Mesodermal cell (in vitro differentiated cells): ENCODE measurements around the gene PNRC2. TPM values are rescaled to one million over a fixed set of nuclear protein-coding genes. Genes with fewer than 3 reads are reported as not detected.
A peak's percentile ranks its signal among the peaks of the same experiment; 100 is the strongest.

Experiments used
- H3K27ac ChIP-seq: 2 replicates; pipeline ENCODE4 v1.7.0; 2013; ENCODE audit warnings: mild to moderate bottlenecking, low read depth, low read length, moderate library complexity; ENCODE audit not compliant: severe bottlenecking
- H3K36me3 ChIP-seq: 2 replicates; pipeline ENCODE4 v1.7.1; 2013; ENCODE audit warnings: mild to moderate bottlenecking, low read length, moderate library complexity; ENCODE audit not compliant: control insufficient read depth, insufficient read depth
- H3K4me1 ChIP-seq: one replicate; pipeline ENCODE4 v1.7.1; 2013; ENCODE audit warnings: mild to moderate bottlenecking, low read length; ENCODE audit not compliant: insufficient read depth, control insufficient read depth, poor library complexity, severe bottlenecking
- H3K4me3 ChIP-seq: 2 replicates; pipeline ENCODE4 v1.7.0; 2013; ENCODE audit warnings: low read length, control low read depth, mild to moderate bottlenecking; ENCODE audit not compliant: insufficient read depth, poor library complexity, severe bottlenecking; ENCODE audit errors: extremely low read depth
- H3K9me3 ChIP-seq: 2 replicates; pipeline ENCODE4 v1.7.1; 2013; ENCODE audit warnings: mild to moderate bottlenecking, low read length, moderate library complexity; ENCODE audit not compliant: control insufficient read depth
- WGBS, 2 experiments: methylation state at CpG; one replicate each; pipeline ENCODE4 v1.1.5; 2013; ENCODE audit warnings: missing lambda C conversion rate in 2 of 2; ENCODE audit not compliant: insufficient coverage in 2 of 2; 5-methylcytosine and 5-hydroxymethylcytosine counted together
- polyA plus RNA-seq, 2 experiments: library from polyadenylated mRNA; stranded (reverse); fragments of 50-300 nt; gene quantifications; one replicate each; pipeline ENCODE4 v1.2.3, GENCODE V29; 2013

Gene PNRC2
- 121 TPM for polyA plus RNA-seq (2013, experiment 1 of 2)
- 106 TPM for polyA plus RNA-seq (2013, experiment 2 of 2)

GRCh38 chr1:23959461-23960290, at the start of gene PNRC2:
Gene PNRC2 (plus strand): TSS chr1:23959828. CDS start chr1:23961458, 1,630 bp downstream.
- WGBS, 2 experiments, result 0% methylated on average over 57 to 63 of the region's 84 CpGs

DNA sequence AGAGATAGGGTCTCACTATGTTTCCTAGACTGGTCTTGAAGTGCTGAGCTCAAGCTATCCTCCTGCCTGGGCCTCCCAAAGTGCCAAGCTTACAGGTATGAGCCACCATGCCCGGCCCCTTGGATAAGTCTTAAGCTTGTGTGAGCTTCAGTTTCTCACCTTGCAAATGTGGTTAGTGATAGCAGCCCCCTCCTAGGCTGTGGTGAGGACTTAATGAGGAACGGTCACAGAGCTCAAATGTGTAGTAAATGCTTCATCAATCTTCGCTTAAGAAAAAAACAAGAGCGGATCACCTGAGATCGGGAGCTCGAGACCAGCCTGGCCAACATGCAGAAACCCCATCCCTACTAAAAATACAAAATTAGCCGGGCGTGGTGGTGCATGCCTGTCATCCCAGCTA, 49.5 kb upstream of the PNRC2 start:
- H3K36me3 ChIP-seq, result no peaks in the 10 kb centered on the region
- H3K4me3 ChIP-seq, result no peak overlapping the region
- no peaks in the 10 kb centered on the region for H3K9me3 ChIP-seq
- H3K4me1 ChIP-seq, result no peaks in the 10 kb centered on the region
- 80 to 93% methylated on average over 6 to 8 of the region's 8 CpGs for WGBS, 2 experiments
- no peak overlapping the region for H3K27ac ChIP-seq

More at GRCh38 chr1:23959461-23960290, at the start of gene PNRC2:
- H3K4me1 ChIP-seq, result peaks cover 10% of the 10 kb centered on the region
- H3K4me3 ChIP-seq, result peak within 1 kb of the TSS; percentile 85
- no peaks in the 10 kb centered on the region for H3K9me3 ChIP-seq
- H3K27ac ChIP-seq, result peak within 1 kb of the TSS; percentile 99
- peaks cover 16% of the 10 kb centered on the region for H3K36me3 ChIP-seq

DNA sequence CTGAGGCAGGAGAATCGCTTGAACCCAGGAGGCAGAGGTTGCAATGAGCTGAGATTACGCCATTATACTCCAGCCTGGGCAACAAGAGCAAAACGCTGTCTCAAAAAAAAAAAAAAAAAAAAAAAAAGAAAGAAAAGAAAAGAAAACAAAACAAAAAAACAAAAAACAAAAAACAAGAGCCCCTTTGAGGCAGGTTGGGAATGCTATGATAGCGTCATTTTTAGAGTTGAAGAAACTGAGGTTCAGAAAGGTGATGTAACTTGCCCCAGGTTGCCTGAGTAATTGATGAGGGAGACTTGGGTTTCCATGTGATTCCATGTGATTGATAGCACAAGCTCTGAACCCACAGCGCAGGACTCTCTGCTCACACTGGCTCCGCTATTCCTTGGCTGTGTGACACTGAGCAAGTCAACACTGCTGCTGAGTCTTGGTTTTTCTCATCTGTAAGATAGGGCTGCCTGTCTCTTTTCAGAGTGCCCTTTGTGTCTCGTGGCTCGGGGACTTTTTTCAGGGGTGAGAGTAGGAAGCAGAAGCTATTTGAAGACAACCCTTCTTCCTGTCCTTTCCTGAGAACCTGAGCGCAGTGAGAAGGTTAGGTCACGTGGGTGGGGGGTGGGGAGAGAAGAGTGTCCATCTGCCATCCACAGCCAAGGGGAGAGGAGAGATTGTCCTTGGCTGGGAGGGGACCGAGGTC, 48.9 kb upstream of the PNRC2 start:
- Histone ChIP-seq H3K4me3 (no peak overlapping the region), H3K36me3 (no peaks in the 10 kb centered on the region), H3K9me3 (no peaks in the 10 kb centered on the region), H3K4me1 (no peaks in the 10 kb centered on the region), H3K27ac (no peak overlapping the region)
- 94 to 96% methylated on average over 5 to 6 of the region's 11 CpGs for WGBS, 2 experiments

DNA sequence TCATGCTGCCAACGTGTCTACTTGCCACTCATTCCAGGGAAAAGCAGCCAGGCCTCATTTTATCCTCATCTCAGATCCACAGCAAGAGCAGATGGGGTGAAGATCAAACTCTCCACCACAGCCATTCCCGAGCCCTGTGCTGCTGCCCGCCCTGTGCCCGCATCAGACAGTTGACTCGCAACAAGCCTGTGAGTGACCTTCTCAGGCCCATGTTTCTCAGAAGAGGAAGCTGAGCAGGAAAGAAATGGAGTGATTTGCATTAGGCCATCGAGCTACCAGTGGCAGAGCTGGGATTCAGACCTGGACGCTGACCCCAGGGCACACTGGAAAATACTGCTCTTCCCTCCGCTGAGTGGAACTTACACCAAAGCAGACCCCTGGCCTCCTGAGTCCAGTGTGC, 47.7 kb upstream of the PNRC2 start:
- Histone ChIP-seq H3K36me3 (no peaks in the 10 kb centered on the region), H3K9me3 (no peaks in the 10 kb centered on the region), H3K27ac (no peak overlapping the region), H3K4me3 (no peak overlapping the region), H3K4me1 (no peaks in the 10 kb centered on the region)
- WGBS, 2 experiments, result 88 to 93% methylated on average over 7 to 8 of the region's 8 CpGs

DNA sequence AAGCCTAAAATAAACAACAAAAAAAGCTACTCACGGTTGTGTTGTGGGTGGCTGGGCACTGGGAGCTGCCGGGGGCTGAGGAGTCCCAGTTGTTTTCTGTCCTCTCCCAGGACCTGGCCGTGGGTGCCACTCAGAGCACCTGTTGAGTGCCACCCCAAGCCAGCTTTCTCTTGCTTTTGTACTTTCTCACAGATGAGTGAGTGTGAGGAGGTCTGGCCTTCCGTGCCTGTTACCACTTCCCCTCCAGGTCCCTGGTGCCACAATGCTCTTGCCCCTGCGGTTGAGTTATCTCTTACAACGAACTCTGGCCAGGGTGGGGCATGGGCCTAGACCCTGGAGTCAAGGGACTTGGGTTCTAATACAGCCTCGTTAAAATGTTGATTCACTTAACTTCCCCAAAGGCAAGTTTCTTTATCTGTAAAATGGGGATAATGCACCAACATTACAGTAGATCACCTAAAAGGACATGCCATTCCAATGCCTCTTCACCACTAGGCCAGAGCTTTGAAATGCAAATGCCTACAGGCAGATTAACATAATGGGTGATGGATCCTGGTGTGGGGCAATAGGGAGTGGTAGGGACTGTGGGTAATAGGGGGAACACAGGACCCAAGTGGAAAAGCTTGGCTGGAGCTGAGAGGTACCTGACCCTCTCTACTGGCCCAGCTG, 46.3 kb upstream of the PNRC2 start, which contains the start of gene CNR2:
CNR2 (minus strand) TSS at position 151 of the 669 bp plus-strand sequence. CDS start 37,745 bp downstream, outside the sequence.
- WGBS, 2 experiments, result 75 to 89% methylated on average over 4 to 6 of the region's 7 CpGs
- no peaks in the 10 kb centered on the region for H3K9me3 ChIP-seq

GRCh38 chr1:23914921-23915320, 44.7 kb upstream of the PNRC2 start:
- no peaks in the 10 kb centered on the region for H3K4me1 ChIP-seq
- 93% methylated on average over 2 to 3 of the region's 4 CpGs for WGBS, 2 experiments
- no peak overlapping the region for H3K27ac ChIP-seq
- H3K9me3 ChIP-seq, result no peaks in the 10 kb centered on the region
- H3K36me3 ChIP-seq, result no peaks in the 10 kb centered on the region
- H3K4me3 ChIP-seq, result no peak overlapping the region

More for the DNA sequence above, 46.3 kb upstream of the PNRC2 start, which contains the start of gene CNR2:
- Histone ChIP-seq H3K36me3 (no peaks in the 10 kb centered on the region), H3K4me3 (no peak within 1 kb of the TSS), H3K27ac (no peak within 1 kb of the TSS), H3K4me1 (no peaks in the 10 kb centered on the region)

DNA sequence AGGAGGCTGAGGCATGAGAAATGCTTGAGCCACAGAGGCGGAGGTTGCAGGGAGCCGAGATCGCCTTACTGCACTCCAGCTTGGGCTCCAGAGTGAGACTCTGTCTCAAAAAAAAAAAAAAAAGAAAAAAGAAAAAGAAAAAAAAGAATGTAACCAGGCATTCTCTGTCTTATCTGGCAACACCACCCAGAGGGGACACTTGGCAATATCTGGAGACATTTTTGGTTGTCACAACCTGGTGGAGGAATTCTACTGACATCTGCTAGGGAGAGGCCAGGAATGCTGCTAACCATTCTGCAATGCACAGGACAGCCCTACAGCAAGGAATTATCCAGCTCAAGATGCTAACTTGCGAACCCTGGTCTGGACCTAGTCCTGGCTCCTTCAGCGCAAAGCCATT, 44.2 kb upstream of the PNRC2 start:
- Histone ChIP-seq H3K4me1 (no peaks in the 10 kb centered on the region), H3K36me3 (no peaks in the 10 kb centered on the region), H3K9me3 (no peaks in the 10 kb centered on the region), H3K4me3 (no peak overlapping the region), H3K27ac (no peak overlapping the region)
- 91 to 100% methylated on average over 3 to 5 of the region's 5 CpGs for WGBS, 2 experiments

GRCh38 chr1:23916209-23917131, 43.2 kb upstream of the PNRC2 start:
- Histone ChIP-seq H3K27ac (no peak overlapping the region), H3K9me3 (no peaks in the 10 kb centered on the region), H3K36me3 (no peaks in the 10 kb centered on the region), H3K4me1 (no peaks in the 10 kb centered on the region), H3K4me3 (no peak overlapping the region)
- WGBS, 2 experiments, result 61 to 70% methylated on average over 10 to 11 of the region's 12 CpGs

GRCh38 chr1:23922321-23922943, 37.2 kb upstream of the PNRC2 start:
- no peaks in the 10 kb centered on the region for H3K36me3 ChIP-seq
- H3K4me1 ChIP-seq, result no peaks in the 10 kb centered on the region
- 84 to 100% methylated on average over 1 to 3 of the region's 8 CpGs for WGBS, 2 experiments
- H3K27ac ChIP-seq, result no peak overlapping the region
- H3K4me3 ChIP-seq, result no peak overlapping the region
- no peaks in the 10 kb centered on the region for H3K9me3 ChIP-seq
